ENCODE data around the gene EPHB3. TPM values are rescaled to one million over a fixed set of nuclear protein-coding genes. Genes with fewer than 3 reads are reported as not detected.

Gene EPHB3
- total RNA-seq, 3 donors from 2014 or later (not counting 1 experiment from before 2014, with no cell fraction given) = not detected

DNA sequence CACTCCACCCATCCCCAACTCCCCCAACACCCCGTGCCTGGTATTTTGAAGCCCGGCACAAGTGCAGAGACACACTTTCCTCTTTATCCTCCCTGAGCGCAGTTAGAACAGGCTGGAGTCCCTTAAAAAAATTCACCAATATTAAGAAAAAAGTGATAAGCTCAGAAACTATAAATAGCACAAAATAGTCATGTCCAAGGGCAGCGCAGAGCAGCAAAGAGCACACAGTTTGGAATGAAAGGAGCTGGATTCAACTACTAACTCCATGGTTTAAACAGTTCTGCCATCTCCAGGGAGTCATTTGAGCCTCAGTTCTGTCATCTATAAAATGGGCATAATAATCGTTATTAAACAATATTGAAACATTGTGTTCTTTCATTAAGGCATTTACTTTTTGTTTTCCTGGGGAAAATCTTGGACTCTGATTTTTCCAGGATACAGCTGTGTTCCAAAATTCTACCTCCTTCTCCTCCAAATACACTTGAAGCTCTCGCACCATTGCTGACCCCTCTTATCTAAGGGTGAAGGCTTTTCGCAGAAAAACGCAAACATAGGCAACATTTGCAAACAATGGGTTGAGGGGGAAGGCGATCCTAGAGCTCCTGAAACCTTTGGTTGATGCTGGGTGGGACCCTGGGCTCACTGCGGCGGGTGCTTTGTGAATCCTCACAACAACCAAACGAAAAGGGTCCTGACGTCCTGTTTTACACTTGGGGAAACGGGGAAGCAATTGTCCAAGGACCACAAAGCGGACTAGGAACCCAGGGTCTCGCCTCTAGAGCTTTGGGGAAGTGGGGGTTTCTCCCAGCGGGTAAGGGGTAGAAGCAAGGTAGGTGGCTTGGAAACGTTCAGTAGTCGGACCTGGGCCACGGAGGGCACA is 41.8 kb downstream of the EPHB3 start:
- H3K4me1 ChIP-seq (ENCODE audit: control insufficient read depth, insufficient read depth, low read length) = peaks cover 46% of the 10 kb centered on the region

DNA sequence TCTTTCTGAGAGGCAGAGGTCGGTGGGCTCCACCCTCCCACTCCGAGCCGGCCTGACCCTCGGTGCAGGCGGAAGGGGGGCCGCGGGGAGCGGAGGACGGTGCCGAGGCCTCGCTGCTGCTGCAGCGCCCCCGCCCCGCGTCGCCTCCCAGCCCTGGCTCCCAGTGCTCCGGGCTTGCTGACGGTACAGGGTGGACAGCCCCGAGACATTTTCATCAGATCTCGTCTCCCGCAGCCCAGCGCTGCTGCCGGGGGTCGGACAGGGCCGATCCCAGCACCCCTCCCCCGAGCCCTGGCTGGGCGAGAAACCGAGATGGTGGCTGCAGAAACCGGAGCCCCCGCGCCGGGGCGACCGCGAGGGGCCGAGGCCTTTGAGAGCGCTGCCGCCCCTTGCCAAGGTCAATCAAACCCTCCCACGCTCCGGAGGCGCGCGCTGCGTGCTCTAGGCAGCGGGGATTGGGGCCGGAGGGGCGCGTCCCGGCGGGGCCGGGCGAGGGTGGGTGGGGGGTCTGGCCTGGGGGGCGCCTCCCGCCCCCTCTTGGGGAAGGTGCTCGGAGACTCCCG is 42.5 kb downstream of the EPHB3 start:
- no peak overlapping the region for H3K4me3 ChIP-seq (ENCODE audit: low read length)
- DNase-seq (no peak), ATAC-seq (no peak)
- intact Hi-C loops (cut with micrococcal nuclease) = no loop called here
- WGBS (ENCODE audit: insufficient coverage) = 2% methylated on average over 56 of the region's 56 CpGs
- no peaks in the 10 kb centered on the region for H3K36me3 Mint-ChIP-seq
- H3K4me3 Mint-ChIP-seq = peak overlapping the region; percentile 65
- H3K27me3 ChIP-seq (ENCODE audit: control insufficient read depth, insufficient read depth, low read length) = peaks cover 44% of the 10 kb centered on the region
- no peak overlapping the region for H3K27ac ChIP-seq (ENCODE audit: low read length)
- H3K36me3 ChIP-seq (ENCODE audit: control insufficient read depth, insufficient read depth, low read length) = no peaks in the 10 kb centered on the region
- H3K27me3 Mint-ChIP-seq (ENCODE audit: low read depth in 2 of 2) = peaks cover 61 to 63% of the 10 kb centered on the region in 2 donors
- no peak overlapping the region for H3K27ac Mint-ChIP-seq
- peaks cover 44 to 57% of the 10 kb centered on the region in 2 donors for H3K4me1 Mint-ChIP-seq
- TF ChIP-seq, protein P1, sequence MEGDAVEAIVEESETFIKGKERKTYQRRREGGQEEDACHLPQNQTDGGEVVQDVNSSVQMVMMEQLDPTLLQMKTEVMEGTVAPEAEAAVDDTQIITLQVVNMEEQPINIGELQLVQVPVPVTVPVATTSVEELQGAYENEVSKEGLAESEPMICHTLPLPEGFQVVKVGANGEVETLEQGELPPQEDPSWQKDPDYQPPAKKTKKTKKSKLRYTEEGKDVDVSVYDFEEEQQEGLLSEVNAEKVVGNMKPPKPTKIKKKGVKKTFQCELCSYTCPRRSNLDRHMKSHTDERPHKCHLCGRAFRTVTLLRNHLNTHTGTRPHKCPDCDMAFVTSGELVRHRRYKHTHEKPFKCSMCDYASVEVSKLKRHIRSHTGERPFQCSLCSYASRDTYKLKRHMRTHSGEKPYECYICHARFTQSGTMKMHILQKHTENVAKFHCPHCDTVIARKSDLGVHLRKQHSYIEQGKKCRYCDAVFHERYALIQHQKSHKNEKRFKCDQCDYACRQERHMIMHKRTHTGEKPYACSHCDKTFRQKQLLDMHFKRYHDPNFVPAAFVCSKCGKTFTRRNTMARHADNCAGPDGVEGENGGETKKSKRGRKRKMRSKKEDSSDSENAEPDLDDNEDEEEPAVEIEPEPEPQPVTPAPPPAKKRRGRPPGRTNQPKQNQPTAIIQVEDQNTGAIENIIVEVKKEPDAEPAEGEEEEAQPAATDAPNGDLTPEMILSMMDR (IDR thresholded peaks at IDR 0.05) = no peak
- peaks cover 53% of the 10 kb centered on the region for H3K4me1 ChIP-seq (ENCODE audit: control insufficient read depth, insufficient read depth, low read length)
- H3K9me3 ChIP-seq (ENCODE audit: control insufficient read depth, insufficient read depth, low read length) = no peaks in the 10 kb centered on the region
- H3K9me3 Mint-ChIP-seq = no peaks in the 10 kb centered on the region

More for the DNA sequence above, 41.8 kb downstream of the EPHB3 start:
- no peak overlapping the region for H3K27ac ChIP-seq (ENCODE audit: low read length)
- Mint-ChIP-seq H3K27me3 (ENCODE audit: low read depth in 2 of 2) (peaks cover 61 to 63% of the 10 kb centered on the region in 2 donors), H3K4me1 (peaks cover 36 to 50% of the 10 kb centered on the region in 2 donors), H3K4me3 (peak overlapping the region; percentile 65), H3K36me3 (no peaks in the 10 kb centered on the region), H3K27ac (no peak overlapping the region), H3K9me3 (no peaks in the 10 kb centered on the region)
- DNase-seq (no peak), ATAC-seq (no peak)
- no peaks in the 10 kb centered on the region for H3K9me3 ChIP-seq (ENCODE audit: control insufficient read depth, insufficient read depth, low read length)
- intact Hi-C loops (cut with micrococcal nuclease) = no loop called here
- TF ChIP-seq, protein P1 (IDR thresholded peaks at IDR 0.05) = no peak
- WGBS (ENCODE audit: insufficient coverage) = 41% methylated on average over 19 of the region's 20 CpGs
- no peaks in the 10 kb centered on the region for H3K36me3 ChIP-seq (ENCODE audit: control insufficient read depth, insufficient read depth, low read length)
- peaks cover 44% of the 10 kb centered on the region for H3K27me3 ChIP-seq (ENCODE audit: control insufficient read depth, insufficient read depth, low read length)
- no peak overlapping the region for H3K4me3 ChIP-seq (ENCODE audit: low read length)

DNA sequence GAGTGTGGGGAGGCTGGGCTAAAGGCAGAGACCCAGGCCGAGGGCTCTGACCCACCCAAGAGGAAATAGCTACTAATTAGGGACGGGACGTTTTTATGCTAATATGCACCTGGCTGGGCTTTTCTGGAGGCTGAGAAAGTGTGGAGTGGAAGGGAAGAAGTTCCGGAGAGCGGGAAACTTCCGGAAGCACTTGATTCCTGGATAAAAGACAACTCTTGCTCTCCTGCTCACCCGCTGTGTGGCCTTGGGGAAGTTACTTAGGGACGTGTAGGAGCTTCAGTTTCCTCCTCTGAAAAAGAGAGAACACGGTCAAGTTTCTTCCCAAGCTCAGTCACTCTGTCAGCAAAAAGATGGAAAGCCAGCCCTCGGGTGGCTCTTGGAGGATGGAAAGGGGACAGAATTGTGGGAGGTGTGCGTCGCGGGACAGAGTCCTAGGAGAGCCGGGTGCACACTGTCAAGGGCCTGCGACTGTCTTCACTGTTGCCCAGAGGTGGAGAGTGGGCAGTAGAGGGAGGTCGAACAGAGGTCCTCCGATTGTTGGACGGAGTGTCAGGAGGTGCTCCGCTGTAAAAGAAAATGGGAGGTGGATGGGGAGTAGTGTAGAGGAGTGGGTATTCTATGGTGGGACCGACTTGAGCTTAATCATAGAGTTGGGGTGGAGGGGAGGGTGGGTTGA is 43.2 kb downstream of the EPHB3 start:
- peaks cover 46% of the 10 kb centered on the region for H3K27me3 ChIP-seq (ENCODE audit: control insufficient read depth, insufficient read depth, low read length)
- 54% methylated on average over 20 of the region's 20 CpGs for WGBS (ENCODE audit: insufficient coverage)
- Mint-ChIP-seq H3K4me1 (peaks cover 50 to 61% of the 10 kb centered on the region in 2 donors), H3K27me3 (ENCODE audit: low read depth in 2 of 2) (peaks cover 59 to 62% of the 10 kb centered on the region in 2 donors), H3K4me3 (peak overlapping the region; percentile 15), H3K27ac (no peak overlapping the region), H3K9me3 (no peaks in the 10 kb centered on the region), H3K36me3 (no peaks in the 10 kb centered on the region)
- H3K36me3 ChIP-seq (ENCODE audit: control insufficient read depth, insufficient read depth, low read length) = no peaks in the 10 kb centered on the region
- no peak overlapping the region for H3K27ac ChIP-seq (ENCODE audit: low read length)
- intact Hi-C loops (cut with micrococcal nuclease) = no loop called here
- no peaks in the 10 kb centered on the region for H3K9me3 ChIP-seq (ENCODE audit: control insufficient read depth, insufficient read depth, low read length)
- ATAC-seq = no peak
- DNase-seq = no peak
- H3K4me3 ChIP-seq (ENCODE audit: low read length) = no peak overlapping the region
- peaks cover 59% of the 10 kb centered on the region for H3K4me1 ChIP-seq (ENCODE audit: control insufficient read depth, insufficient read depth, low read length)
- TF ChIP-seq, protein P1 (IDR thresholded peaks at IDR 0.05) = no peak
